ENCODE measurements around the gene CLMN.

- TF ChIP-seq GABPA (IDR thresholded peaks at IDR 0.05; ENCODE audit: low read depth) (no peak), CTCF (IDR thresholded peaks at IDR 0.05; ENCODE audit: insufficient read depth, low read length) (no peak), REST (IDR thresholded peaks at IDR 0.05; ENCODE audit: insufficient replicate concordance, low read depth) (no peak)
Measured at GRCh38 chr14:95218006-95218405, 101.7 kb downstream of the CLMN start.
